ENCODE results near the gene MKX. TPM values are rescaled to one million over a fixed set of nuclear protein-coding genes. Genes with fewer than 3 reads are reported as not detected.

The MKX gene
- total and polyA plus RNA-seq, 4 donors: 2.6 to 6.6 (median 4.3) TPM

DNA sequence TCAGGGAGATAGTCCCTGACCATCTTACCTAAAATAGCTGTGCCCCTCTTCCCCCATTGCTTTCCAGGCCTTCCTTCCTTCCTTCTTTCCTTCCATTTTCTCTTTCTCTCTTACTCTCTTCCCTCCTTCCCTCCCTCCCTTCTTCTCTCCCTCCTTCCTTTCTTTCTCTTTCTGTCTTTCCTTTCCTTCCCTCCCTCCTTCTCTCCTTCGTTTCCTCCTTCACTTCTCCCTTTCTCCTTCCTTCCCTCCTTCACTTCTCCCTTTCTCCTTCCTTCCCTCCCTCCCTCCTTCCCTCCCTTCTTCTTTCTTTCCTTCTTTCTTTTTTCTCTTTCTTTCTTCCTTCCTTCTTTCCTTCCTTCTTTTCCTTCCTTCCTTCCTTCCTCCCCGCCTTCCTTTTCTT, 24.6 kb upstream of the MKX start:
- H3K9me3 ChIP-seq (ENCODE audit: control insufficient read depth, low read length): no peaks in the 10 kb centered on the region
- peaks cover 0 to 2% of the 10 kb centered on the region in 2 donors for H3K36me3 ChIP-seq (ENCODE audit: control insufficient read depth in 1 of 2, insufficient read depth in 2 of 2, low read length in 1 of 2)
- DNase-seq (no peak), ATAC-seq (ENCODE audit: low FRiP score) (no peak)
- no peak overlapping the region for H3K27ac ChIP-seq (ENCODE audit: low read depth in 1 of 2, low read length in 2 of 2)
- peaks cover 0 to 6% of the 10 kb centered on the region in 2 donors for H3K4me1 ChIP-seq (ENCODE audit: control insufficient read depth in 1 of 2, insufficient read depth in 2 of 2, low read length in 2 of 2)
- no peak overlapping the region for H3K4me3 ChIP-seq (ENCODE audit: low read length in 2 of 2)
- WGBS, 2 donors: 92 to 93% methylated on average over 2 of the region's 2 CpGs
- no peaks in the 10 kb centered on the region for H3K27me3 ChIP-seq (ENCODE audit: control insufficient read depth in 1 of 2, insufficient read depth in 2 of 2, low read length in 1 of 2)
- intact Hi-C loops (cut with DNase I): no loop called here

GRCh38 chr10:27760867-27761266, 15.2 kb upstream of the MKX start:
- 96 to 97% methylated on average over 5 of the region's 5 CpGs for WGBS, 2 donors
- Histone ChIP-seq H3K9me3 (ENCODE audit: control insufficient read depth, low read length) (no peaks in the 10 kb centered on the region), H3K27me3 (ENCODE audit: control insufficient read depth in 1 of 2, insufficient read depth in 2 of 2, low read length in 1 of 2) (no peaks in the 10 kb centered on the region), H3K36me3 (ENCODE audit: control insufficient read depth in 1 of 2, insufficient read depth in 2 of 2, low read length in 1 of 2) (no peaks in the 10 kb centered on the region), H3K27ac (ENCODE audit: low read depth in 1 of 2, low read length in 2 of 2) (no peak overlapping the region), H3K4me1 (ENCODE audit: control insufficient read depth in 1 of 2, insufficient read depth in 2 of 2, low read length in 2 of 2) (no peaks in the 10 kb centered on the region), H3K4me3 (ENCODE audit: low read length in 2 of 2) (no peak overlapping the region)
- ATAC-seq (ENCODE audit: low FRiP score) (no peak), DNase-seq (no peak)
- intact Hi-C loops (cut with DNase I): no loop called here

DNA sequence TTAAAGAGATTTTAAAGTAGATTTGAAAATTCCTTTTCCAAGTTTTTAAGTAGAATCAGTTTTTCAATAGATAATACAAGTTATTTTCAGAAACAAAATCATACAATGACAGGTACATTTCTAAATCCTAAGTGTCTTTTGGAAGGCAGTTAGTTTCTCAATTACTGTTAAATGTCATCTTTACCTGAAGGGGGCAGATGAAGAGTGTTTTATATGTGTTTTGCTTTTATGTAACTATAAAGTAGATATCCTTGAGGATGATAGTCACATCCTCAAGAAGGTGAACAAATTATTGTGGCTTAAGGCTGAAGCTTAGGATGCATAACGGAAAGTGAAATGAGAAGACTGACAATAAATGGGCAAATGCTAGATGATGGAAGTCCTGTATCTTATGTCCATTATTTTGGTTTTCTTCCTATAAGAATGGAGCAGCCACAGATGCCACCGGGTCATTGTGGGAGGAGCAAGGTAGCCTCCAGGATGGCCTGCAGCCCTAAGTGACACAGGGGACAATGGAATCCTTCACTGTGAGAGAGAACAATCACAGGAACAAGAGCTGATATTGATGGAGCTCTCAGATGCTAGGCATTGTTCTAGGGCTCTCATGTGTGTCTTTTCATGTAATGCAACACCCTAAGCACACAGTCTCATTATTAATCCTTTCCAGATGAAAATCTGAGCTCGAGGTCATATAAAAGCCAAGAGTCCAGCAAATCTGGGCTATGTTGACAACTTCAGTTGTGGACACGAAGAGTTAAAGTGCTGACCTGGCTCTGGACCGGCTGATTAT, 14.1 kb upstream of the MKX start:
- Histone ChIP-seq H3K27ac (ENCODE audit: low read depth in 1 of 2, low read length in 2 of 2) (no peak overlapping the region), H3K4me3 (ENCODE audit: low read length in 2 of 2) (no peak overlapping the region), H3K9me3 (ENCODE audit: control insufficient read depth, low read length) (no peaks in the 10 kb centered on the region), H3K4me1 (ENCODE audit: control insufficient read depth in 1 of 2, insufficient read depth in 2 of 2, low read length in 2 of 2) (no peaks in the 10 kb centered on the region), H3K36me3 (ENCODE audit: control insufficient read depth in 1 of 2, insufficient read depth in 2 of 2, low read length in 1 of 2) (no peaks in the 10 kb centered on the region), H3K27me3 (ENCODE audit: control insufficient read depth in 1 of 2, insufficient read depth in 2 of 2, low read length in 1 of 2) (no peaks in the 10 kb centered on the region)
- intact Hi-C loops (cut with DNase I): no loop called here
- no peak for ATAC-seq (ENCODE audit: low FRiP score)
- WGBS, 2 donors: 77 to 80% methylated on average over 5 of the region's 5 CpGs
- DNase-seq: no peak

DNA sequence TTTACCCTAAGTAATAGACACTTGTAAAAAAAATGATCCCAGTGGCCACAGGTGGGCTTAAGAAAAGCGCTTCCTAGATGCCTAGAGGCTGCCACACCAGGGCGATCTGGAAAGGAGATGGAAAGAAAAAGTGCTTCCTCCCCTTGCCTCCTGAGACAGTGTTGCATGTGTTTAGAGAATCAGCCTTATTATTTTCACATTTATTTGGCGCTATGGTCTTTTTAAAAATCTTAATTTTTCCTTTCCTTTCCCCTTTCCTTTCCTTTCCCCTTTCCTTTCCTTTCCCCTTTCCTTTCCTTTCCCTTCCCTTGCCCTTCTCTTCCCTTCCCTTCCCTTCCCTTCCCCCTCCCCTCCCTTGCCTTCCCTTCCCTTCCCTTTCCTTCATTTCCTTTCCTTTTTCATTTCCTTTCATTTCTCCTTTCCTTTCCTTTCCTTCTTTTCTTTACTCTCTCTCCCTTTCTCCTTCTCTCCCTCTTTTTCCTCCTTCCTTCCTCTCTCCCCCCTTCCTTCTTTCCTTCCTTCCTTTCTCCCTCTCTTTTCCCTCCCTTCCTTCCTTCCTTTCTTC, 7.1 kb upstream of the MKX start:
- no peaks in the 10 kb centered on the region for H3K27me3 ChIP-seq (ENCODE audit: control insufficient read depth in 1 of 2, insufficient read depth in 2 of 2, low read length in 1 of 2)
- H3K36me3 ChIP-seq (ENCODE audit: control insufficient read depth in 1 of 2, insufficient read depth in 2 of 2, low read length in 1 of 2): no peaks in the 10 kb centered on the region
- ATAC-seq (ENCODE audit: low FRiP score) (no peak), DNase-seq (no peak)
- intact Hi-C loops (cut with DNase I): no loop called here
- H3K4me1 ChIP-seq (ENCODE audit: control insufficient read depth in 1 of 2, insufficient read depth in 2 of 2, low read length in 2 of 2): no peaks in the 10 kb centered on the region
- no peak overlapping the region for H3K4me3 ChIP-seq (ENCODE audit: low read length in 2 of 2)
- H3K9me3 ChIP-seq (ENCODE audit: control insufficient read depth, low read length): no peaks in the 10 kb centered on the region
- WGBS, 2 donors: 94 to 97% methylated on average over 3 of the region's 3 CpGs
- H3K27ac ChIP-seq (ENCODE audit: low read depth in 1 of 2, low read length in 2 of 2): no peak overlapping the region

DNA sequence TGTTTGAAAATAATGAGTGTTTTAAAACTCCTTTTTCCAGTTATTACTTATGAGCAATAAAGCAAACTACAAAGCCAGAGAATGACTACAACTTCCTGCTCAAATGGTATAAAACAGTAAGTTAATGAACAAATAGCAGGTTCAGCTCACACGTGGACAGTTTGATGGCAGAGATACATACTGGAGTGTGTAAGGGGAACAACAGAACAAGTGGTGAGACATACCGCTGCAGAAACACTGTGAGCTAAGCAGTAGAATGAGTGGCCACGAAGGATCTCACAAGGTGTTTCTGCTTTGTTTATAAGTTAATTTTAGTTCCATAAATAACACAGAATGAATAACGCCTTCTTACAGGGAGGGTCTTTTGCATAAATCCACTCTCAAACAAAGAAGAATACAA, 3.0 kb upstream of the MKX start:
- no peak overlapping the region for H3K27ac ChIP-seq (ENCODE audit: low read depth in 1 of 2, low read length in 2 of 2)
- no peaks in the 10 kb centered on the region for H3K9me3 ChIP-seq (ENCODE audit: control insufficient read depth, low read length)
- ATAC-seq (ENCODE audit: low FRiP score) (no peak), DNase-seq (no peak)
- intact Hi-C loops (cut with DNase I): loop anchor here in 1 of 2 donors (10.0 kb wide), 2 partner anchors 306 to 636 kb away; no protein-coding TSS in a partner anchor
- no peak overlapping the region for H3K4me3 ChIP-seq (ENCODE audit: low read length in 2 of 2)
- 70 to 72% methylated on average over 4 of the region's 4 CpGs for WGBS, 2 donors
- H3K4me1 ChIP-seq (ENCODE audit: control insufficient read depth in 1 of 2, insufficient read depth in 2 of 2, low read length in 2 of 2): no peaks in the 10 kb centered on the region
- H3K36me3 ChIP-seq (ENCODE audit: control insufficient read depth in 1 of 2, insufficient read depth in 2 of 2, low read length in 1 of 2): no peaks in the 10 kb centered on the region
- H3K27me3 ChIP-seq (ENCODE audit: control insufficient read depth in 1 of 2, insufficient read depth in 2 of 2, low read length in 1 of 2): no peaks in the 10 kb centered on the region

DNA sequence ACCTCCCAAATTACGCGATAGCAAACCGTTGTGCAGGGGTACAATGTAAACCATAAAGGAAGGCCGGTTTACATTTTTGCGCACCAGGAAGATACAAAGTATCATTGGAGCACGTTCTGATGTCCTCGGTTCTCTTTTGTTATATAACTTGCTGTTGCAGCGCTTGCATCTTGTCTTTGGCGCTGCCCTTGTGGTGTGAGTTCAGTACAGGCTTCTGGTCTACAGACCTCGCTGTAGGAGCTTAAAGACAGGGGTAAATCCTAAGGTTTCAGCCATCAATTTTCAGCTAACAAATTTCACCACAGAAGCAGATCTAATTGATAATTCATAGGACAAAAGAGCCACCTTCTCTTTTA, 1.5 kb upstream of the MKX start:
- intact Hi-C loops (cut with DNase I): loop anchor here in 1 of 2 donors (10.0 kb wide), 2 partner anchors 308 to 638 kb away; no protein-coding TSS in a partner anchor
- 54 to 60% methylated on average over 10 of the region's 10 CpGs for whole genome bisulfite sequencing, 2 donors
- no peak for DNase-seq
- H3K27me3 ChIP-seq (ENCODE audit: control insufficient read depth in 1 of 2, insufficient read depth in 2 of 2, low read length in 1 of 2): no peaks in the 10 kb centered on the region
- no peaks in the 10 kb centered on the region for H3K4me1 ChIP-seq (ENCODE audit: control insufficient read depth in 1 of 2, insufficient read depth in 2 of 2, low read length in 2 of 2)
- no peaks in the 10 kb centered on the region for H3K36me3 ChIP-seq (ENCODE audit: control insufficient read depth in 1 of 2, insufficient read depth in 2 of 2, low read length in 1 of 2)
- no peak for ATAC-seq (ENCODE audit: low FRiP score)
- no peak overlapping the region for H3K4me3 ChIP-seq (ENCODE audit: low read length in 2 of 2)
- H3K9me3 ChIP-seq (ENCODE audit: control insufficient read depth, low read length): no peaks in the 10 kb centered on the region
- H3K27ac ChIP-seq (ENCODE audit: low read depth in 1 of 2, low read length in 2 of 2): no peak overlapping the region

GRCh38 chr10:27746397-27747095, 927 bp upstream of the MKX start:
- ATAC-seq (ENCODE audit: low FRiP score) (no peak), DNase-seq (no peak)
- no peak overlapping the region for H3K27ac ChIP-seq (ENCODE audit: low read depth in 1 of 2, low read length in 2 of 2)
- intact Hi-C loops (cut with DNase I): loop anchor here in 1 of 2 donors (10.0 kb wide), 2 partner anchors 308 to 638 kb away; no protein-coding TSS in a partner anchor
- H3K36me3 ChIP-seq (ENCODE audit: control insufficient read depth in 1 of 2, insufficient read depth in 2 of 2, low read length in 1 of 2): no peaks in the 10 kb centered on the region
- WGBS, 2 donors: 16 to 18% methylated on average over 25 of the region's 25 CpGs
- no peaks in the 10 kb centered on the region for H3K27me3 ChIP-seq (ENCODE audit: control insufficient read depth in 1 of 2, insufficient read depth in 2 of 2, low read length in 1 of 2)
- H3K9me3 ChIP-seq (ENCODE audit: control insufficient read depth, low read length): no peaks in the 10 kb centered on the region
- peak overlapping the region; percentile 63 to 81 for H3K4me3 ChIP-seq (ENCODE audit: low read length in 2 of 2)
- H3K4me1 ChIP-seq (ENCODE audit: control insufficient read depth in 1 of 2, insufficient read depth in 2 of 2, low read length in 2 of 2): no peaks in the 10 kb centered on the region

DNA sequence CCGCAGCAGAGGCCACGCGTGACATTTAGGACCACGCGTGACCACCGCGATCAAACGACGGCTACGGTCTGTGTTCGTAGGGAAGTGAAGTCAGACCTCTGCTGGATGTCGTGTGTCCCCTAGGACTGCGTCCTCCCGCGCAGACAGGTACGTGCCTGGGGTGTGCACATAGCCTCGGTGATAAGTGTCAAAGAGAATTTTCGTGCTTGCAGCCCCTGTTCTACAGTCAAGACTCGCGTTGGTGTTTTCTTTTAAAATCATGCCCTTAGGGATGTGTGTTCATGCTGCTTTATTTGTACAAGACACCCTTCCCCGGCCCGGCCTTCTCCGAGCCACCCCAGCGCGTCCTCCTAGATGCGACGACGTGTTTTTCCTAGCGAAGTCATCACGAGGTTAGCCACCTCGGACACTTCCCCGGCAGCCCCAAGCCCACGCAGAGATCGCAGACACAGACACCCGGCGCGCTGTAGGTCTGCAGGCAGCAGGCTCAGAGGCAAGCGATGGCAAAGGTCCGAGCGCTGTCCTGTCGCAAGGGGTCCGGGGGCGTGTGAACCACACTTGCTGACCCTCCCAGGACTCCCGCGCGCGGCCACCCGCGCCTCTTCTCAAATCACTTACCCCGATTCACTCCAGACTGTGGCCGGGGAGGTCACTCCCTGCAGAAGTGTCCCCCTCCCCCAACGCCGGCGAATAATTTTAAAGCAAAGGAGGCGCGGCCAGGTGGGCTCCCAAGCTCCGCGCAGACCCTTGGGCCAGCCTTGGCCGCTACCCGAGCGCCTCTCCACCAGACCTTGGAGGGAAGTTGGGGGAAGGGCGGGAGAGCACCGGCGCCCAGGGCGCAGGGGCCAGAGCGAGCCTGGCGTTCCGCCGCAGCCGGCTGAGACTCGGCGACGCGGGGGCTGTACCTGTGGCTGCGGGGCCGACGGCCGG, 552 bp downstream of the MKX start:
- 1% methylated on average over 78 of the region's 78 CpGs for WGBS, 2 donors
- intact Hi-C loops (cut with DNase I): loop anchor here in 1 of 2 donors (5.0 to 10.0 kb wide), 3 partner anchors 310 to 640 kb away; no protein-coding TSS in a partner anchor
- H3K36me3 ChIP-seq (ENCODE audit: control insufficient read depth in 1 of 2, insufficient read depth in 2 of 2, low read length in 1 of 2): no peaks in the 10 kb centered on the region
- DNase-seq (peak; percentile 52 to 78), ATAC-seq (ENCODE audit: low FRiP score) (no peak)
- H3K4me3 ChIP-seq (ENCODE audit: low read length in 2 of 2): peak overlapping the region; percentile 63 to 81
- peak overlapping the region in 1 of 2 donors; percentile 19 for H3K27ac ChIP-seq (ENCODE audit: low read depth in 1 of 2, low read length in 2 of 2)
- H3K27me3 ChIP-seq (ENCODE audit: control insufficient read depth in 1 of 2, insufficient read depth in 2 of 2, low read length in 1 of 2): no peaks in the 10 kb centered on the region
- no peaks in the 10 kb centered on the region for H3K9me3 ChIP-seq (ENCODE audit: control insufficient read depth, low read length)
- H3K4me1 ChIP-seq (ENCODE audit: control insufficient read depth in 1 of 2, insufficient read depth in 2 of 2, low read length in 2 of 2): no peaks in the 10 kb centered on the region

Measured in aorta (tissue), 5 donors.